Limb (tissue), 2 donors: ENCODE measurements around the gene CDS2.
"Not testable (repeated sequence)": the region's sequence is repeated elsewhere in the genome, so short reads cannot be mapped to it uniquely, and the experiment has no call there.

Experiments used
- DNase-seq, 2 donors: peaks; one replicate each; pipeline ENCODE4 v3.0.0-alpha.2; 2016; ENCODE audit errors: extremely low spot score in 2 of 2

Gene CDS2

DNA sequence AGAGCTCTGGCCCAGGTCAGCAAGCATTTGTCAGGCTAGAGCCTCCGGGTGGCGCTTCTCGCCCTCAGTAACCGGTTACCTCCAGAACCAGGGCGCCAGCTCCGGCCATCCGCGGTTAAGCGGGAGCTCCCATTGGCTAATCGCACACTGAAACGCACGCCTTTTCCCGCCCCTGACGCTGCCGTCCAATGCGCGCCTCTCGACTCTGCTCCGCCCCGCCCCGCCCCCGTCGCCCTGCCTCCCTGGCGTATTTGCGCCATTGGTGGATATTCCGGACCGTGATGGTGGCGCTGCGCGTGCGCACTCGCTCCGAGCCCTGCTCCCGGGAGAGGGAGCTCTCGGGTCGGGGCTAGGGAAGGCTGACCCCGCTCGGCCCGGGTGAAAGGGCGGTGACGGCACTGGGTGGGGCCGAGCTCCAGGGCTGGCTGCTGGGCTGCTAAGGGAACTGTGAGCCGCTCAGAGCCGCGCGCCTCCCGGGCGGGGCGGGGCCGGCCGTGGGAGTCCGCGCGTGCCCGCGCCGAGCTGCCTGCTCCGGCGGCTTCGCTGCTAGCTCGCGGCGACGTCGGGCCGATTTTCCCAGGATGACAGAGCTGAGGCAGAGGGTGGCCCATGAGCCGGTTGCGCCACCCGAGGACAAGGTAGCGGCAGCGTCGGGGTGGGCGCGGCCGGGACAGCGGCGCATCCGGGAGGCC lies at the start of gene CDS2:
Gene CDS2, plus strand, starts transcription at position 497 of the 692 bp plus-strand sequence. Its CDS starts 85 bp downstream, at position 582.
- peak; percentile 99 to 100 for DNase-seq

DNA sequence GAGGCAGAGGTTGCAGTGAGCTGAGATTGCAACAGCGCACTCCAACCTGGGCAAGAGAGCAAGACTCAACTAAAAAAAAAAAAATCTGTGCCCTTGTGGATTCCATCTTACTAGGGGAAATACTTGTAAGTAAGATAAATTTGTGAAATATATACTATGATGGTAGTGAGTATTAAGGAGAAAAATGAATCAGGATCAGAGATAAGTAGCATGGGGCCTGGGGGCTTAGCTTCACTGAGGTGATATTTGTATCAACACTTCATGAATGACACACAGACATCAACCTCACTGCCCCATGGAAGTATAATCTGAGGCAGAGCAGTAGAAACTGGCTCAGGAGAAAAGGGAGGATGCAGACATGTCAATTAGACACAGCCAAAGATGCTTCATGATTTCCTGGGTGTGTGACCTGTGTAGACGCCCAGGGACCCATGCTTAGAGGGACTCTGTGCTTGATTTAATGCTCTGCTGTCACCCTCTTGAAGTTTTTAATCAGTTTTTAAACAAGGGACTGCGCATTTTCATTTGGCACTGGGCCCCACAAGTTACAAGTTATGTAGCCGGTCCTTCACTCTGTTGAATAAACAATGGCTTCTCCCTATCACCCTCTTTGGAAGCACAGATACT lies 48.9 kb upstream of the CDS2 start:
- DNase-seq, result no peak

- DNase-seq, result no peak
Observed at GRCh38 chr20:5078399-5078958, 48.3 kb upstream of the CDS2 start.

DNA sequence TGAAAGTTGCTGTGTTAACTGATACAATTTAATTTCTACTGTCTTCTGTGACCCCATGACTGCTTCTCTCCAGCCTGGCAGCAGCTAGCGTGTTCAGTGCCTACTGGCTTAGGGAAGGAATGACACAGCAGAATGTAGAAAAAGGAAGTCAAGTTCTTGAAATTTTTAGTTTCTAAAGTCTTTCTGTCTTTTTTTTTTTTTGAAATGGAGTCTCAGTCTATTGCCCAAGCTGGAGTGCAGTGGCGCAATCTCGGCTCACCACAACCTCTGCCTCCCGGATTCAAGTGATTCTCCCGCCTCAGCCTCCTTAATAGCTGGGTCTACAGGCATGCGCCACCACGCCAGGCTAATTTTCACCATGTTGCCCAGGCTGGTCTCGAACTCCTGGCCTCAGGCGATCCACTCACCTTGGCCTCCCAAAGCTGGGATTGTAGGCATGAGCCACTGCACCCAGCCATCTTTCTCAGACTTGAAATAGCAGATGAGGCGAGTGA lies 46.4 kb upstream of the CDS2 start:
- no peak for DNase-seq

DNA sequence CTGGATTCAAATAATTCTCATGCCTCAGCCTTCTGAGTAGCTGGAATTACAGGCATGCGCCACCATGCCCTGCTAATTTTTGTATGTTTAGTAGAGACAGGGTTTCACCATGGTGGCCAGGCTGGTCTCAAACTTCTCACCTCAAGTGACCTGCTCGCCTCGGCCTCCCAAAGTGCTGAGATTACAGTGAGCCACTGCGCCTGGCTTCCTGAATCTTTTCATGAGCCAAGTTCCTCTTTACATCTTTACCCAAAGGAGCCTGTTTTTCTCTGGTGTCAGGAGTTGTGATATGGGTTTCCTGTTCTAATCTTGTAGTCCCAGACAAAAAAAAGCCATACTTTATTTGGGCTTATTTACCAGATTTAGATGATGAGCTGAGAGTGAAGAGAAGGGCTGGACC lies 41.4 kb upstream of the CDS2 start:
- no peak for DNase-seq

DNA sequence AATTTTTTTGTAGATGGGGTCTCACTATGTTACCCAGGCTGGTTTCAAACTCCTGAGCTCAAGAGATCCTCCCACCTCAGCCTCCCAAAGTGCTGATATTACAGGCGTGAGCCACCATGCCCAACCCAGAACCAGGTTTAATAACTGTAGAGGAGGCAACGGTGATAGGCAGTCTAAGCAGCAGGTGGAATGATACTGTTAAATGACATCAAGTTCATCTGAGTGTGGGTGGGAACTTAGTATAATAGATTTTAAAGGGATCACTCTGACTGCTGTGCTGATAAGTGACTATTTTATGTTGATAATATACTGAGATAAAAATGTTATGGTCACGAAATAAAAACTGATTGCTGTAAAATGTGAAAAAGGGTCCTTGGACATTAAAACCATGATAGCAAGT lies 38.1 kb upstream of the CDS2 start:
- no peak for DNase-seq

DNA sequence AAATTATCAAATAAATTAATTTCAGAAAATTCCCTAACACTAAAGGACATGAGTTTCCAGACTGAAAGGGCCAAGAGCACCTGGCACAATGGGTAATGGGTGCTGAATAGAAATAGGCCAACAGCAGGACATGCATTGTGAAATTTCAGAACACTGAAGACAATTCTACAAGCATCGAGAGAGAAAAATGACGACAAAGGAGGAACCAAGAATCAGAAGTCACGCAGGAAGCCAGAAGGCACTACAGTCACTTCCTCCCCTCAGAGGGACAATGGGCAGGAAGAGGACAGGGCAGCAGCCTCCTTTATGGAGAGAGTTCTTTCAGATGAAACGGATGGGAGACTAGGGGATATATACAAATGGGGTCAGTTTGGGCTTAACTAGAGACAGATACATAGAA lies 36.6 kb upstream of the CDS2 start:
- no peak for DNase-seq

DNA sequence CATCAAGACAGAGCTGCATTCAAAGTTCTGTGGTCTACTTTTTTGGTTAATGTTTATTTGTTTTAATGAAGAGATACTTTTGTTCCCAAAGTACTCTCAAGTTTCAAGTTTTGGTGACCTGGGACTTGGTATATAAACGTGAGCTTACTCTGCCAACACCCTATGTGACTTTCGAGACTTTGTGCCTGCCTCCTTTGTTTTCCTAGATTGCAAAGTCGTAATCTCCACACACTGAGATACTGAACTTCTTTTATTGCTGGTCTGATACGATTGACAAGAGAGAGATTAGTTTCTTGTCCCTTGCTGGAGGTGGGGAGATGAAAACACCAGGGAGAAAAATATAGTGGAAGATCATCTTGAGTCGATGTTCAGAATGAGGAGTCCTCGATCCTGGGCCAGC lies 34.9 kb upstream of the CDS2 start:
- no peak for DNase-seq

DNA sequence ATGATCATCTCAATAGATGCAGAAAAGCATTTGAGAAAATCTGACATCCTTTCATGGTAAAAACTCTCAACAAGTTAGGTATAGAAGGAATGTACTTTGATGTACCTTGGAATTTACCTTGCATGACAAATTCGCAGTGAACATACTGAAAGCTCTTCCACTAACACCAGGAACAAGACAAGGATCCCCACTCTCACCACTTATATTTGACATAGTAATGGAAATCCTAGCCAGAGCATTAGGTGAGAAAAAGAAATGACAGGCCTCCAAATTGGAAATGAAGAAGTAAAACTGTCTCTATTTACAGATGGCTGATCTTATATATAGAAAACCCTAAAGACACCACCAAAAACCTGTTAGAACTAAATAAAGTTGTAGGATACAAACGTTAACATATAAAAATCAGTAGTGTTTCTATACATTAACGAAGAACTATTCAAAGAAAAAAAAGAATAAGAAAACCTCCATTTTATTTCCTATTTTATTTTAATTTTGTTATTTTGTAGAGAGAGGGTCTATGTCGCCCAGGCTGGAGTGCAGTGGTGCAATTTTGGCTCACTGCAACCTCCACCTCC lies 34.0 kb upstream of the CDS2 start:
- no peak for DNase-seq

DNA sequence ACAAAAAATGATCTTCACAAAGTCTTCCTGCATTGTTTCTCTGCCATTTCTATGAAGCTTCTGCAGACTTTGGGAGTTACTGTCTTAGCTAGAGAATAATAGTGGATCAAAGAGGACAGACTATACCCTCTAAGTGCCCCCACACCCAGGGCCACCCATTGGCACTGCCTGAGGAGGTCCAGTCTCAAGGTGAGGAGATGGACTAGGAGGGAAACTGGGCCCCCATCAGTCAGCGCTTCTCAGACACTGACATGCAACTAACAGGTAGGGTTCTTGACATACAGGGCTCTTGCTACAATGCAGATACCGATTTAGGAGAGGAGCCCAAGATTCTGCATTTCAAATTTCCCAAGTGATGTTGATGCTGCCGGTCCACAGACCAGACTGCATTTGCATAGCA lies 31.4 kb upstream of the CDS2 start:
- no peak for DNase-seq

DNA sequence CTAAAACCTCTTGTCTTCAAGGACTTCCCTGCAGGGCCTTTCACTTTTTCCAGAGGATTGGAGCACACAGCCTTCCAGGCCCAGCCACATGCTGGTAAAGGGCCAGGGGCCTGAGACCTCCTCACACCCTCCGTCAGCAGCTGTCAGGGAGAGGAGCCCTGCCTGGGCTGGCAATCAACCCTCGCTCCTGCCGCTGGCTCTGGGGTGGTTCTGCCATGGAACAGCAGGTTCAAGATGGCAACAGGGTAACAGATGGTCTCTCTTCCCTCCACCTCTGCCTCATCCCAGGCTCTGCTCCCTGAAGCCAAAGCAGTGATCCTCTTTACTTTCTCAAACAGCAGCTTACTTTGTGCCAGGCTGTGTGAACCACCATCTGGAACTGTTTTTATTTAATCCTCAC lies 30.9 kb upstream of the CDS2 start:
- DNase-seq, result no peak

DNA sequence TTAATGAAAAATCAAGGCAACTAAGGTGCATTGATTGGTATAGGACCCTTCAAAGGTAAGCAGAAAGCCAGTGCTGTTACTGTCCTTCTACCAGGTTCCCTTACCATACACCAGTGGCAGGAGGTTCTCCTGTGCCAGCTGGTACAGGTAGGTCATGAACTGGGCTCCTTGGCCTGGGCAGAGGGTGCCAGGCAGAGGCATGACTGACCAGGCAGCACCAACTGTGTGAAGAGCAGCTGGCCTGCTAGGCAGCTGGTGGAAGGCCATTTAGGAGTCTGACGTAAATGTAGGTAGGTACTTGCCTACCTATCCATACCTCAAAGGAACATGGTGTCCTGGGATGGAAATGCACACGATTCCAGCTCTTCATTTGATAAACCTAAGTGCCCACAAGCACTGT lies 30.3 kb upstream of the CDS2 start:
- no peak for DNase-seq

- DNase-seq, result not testable (repeated sequence)
Observed at GRCh38 chr20:5099009-5099408, 27.8 kb upstream of the CDS2 start.

GRCh38 chr20:5099909-5100308 lies 26.9 kb upstream of the CDS2 start:
- DNase-seq, result not testable (repeated sequence)

GRCh38 chr20:5100684-5101347 lies 26.0 kb upstream of the CDS2 start:
- peak; percentile 52 to 81 for DNase-seq

GRCh38 chr20:5104479-5104878 lies 22.3 kb upstream of the CDS2 start:
- DNase-seq, result no peak

- no peak for DNase-seq
Observed at GRCh38 chr20:5109276-5109675, 17.5 kb upstream of the CDS2 start.

DNA sequence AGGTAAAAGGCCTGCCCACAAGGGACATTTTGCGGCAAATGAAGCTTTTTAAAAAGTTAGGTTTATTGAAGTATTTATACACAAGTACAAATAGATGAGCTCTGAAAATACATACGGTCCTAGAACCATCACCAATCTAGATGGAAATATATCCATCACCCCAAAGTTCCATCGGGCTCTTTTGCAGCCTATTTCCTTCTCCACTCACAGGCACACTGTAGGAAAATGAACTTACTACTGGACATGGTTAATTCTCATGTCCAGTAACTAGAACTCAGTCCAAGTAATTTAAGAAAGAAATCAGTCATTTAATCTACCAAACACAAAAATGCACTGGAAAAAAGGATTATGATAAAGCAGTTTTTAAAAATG lies 13.2 kb upstream of the CDS2 start:
- no peak for DNase-seq

GRCh38 chr20:5114403-5114802 lies 12.4 kb upstream of the CDS2 start:
- no peak for DNase-seq

DNA sequence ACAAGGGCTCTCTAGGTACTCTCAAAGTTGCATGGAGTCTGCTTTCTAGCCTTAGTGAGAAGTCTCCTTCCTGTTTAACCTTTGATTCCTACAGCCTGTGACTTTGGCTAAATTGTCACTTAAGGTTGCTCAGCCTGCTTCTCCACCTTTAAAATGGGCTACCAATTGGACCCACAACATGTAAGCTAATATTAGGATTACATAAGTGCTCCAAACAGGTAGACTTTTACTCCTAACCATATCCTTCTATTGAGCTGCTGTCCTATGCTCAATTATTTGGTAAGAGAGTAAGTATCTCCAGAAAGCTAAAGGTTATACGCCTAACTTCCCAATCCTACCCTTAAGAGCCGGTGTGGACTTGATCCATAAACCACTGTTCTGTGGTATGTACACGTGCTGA lies 9.9 kb upstream of the CDS2 start:
- no peak for DNase-seq

GRCh38 chr20:5118220-5119142 lies 8.3 kb upstream of the CDS2 start:
- DNase-seq, result no peak
